PFSK-1 (cell line): ENCODE results near the gene SERHL2.

ENCODE experiments used
- FOXP2 ChIP-seq: optimal IDR thresholded peaks from 2 replicates; pipeline ENCODE3; 2011; ENCODE audit warnings: borderline replicate concordance, control low read depth, inconsistent platforms; ENCODE audit not compliant: insufficient read depth; ENCODE audit errors: extremely low read length, extremely low read depth
- POLR2AphosphoS5 ChIP-seq: IDR thresholded peaks from 2 replicates; pipeline ENCODE4 v1.6.1; 2012; ENCODE audit warnings: low read depth, mild to moderate bottlenecking, control low read depth, low read length, moderate library complexity
- SIN3A ChIP-seq: IDR thresholded peaks from 2 replicates; pipeline ENCODE4 v1.6.1; 2012; ENCODE audit warnings: mild to moderate bottlenecking, low read length, moderate library complexity, borderline replicate concordance; ENCODE audit not compliant: insufficient read depth
- TAF1 ChIP-seq: IDR thresholded peaks from 2 replicates; pipeline ENCODE4 v1.6.1; 2012; ENCODE audit warnings: low read length, control low read depth, borderline replicate concordance; ENCODE audit not compliant: insufficient read depth
- TF ChIP-seq, protein P1 (sequence below), 2 experiments: IDR thresholded peaks; 2 replicates each; pipeline versions ENCODE4 v1.6.1 to v1.8.0; 2011 to 2012; ENCODE audit warnings: low read depth in 2 of 2, low read length in 2 of 2, control low read depth in 1 of 2, inconsistent platforms in 1 of 2, mild to moderate bottlenecking in 1 of 2, moderate library complexity in 1 of 2; ENCODE audit not compliant: insufficient read depth in 1 of 2

SERHL2 gene

DNA sequence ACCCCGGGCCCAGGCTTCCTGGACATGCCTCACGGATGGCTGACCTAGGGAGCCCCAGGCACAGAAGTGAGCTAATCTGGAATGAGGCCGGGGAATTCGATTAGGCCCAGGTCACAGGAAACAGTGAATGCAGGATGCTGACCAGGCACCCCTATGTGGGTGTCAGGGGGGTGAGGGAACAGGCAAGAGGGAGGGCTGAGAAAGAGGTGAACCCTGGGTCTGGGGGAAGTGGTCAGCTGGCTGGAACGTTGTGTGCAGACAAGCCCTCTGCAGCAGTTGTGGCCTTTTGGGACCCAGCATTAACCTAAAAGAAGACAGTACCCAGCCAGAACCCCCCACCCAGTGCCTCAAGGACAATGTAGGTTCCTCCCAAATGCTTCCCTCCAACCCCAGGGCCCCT, 8.1 kb downstream of the SERHL2 start:
- TF ChIP-seq, protein P1, sequence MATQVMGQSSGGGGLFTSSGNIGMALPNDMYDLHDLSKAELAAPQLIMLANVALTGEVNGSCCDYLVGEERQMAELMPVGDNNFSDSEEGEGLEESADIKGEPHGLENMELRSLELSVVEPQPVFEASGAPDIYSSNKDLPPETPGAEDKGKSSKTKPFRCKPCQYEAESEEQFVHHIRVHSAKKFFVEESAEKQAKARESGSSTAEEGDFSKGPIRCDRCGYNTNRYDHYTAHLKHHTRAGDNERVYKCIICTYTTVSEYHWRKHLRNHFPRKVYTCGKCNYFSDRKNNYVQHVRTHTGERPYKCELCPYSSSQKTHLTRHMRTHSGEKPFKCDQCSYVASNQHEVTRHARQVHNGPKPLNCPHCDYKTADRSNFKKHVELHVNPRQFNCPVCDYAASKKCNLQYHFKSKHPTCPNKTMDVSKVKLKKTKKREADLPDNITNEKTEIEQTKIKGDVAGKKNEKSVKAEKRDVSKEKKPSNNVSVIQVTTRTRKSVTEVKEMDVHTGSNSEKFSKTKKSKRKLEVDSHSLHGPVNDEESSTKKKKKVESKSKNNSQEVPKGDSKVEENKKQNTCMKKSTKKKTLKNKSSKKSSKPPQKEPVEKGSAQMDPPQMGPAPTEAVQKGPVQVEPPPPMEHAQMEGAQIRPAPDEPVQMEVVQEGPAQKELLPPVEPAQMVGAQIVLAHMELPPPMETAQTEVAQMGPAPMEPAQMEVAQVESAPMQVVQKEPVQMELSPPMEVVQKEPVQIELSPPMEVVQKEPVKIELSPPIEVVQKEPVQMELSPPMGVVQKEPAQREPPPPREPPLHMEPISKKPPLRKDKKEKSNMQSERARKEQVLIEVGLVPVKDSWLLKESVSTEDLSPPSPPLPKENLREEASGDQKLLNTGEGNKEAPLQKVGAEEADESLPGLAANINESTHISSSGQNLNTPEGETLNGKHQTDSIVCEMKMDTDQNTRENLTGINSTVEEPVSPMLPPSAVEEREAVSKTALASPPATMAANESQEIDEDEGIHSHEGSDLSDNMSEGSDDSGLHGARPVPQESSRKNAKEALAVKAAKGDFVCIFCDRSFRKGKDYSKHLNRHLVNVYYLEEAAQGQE (IDR thresholded peaks at IDR 0.05; ENCODE audit: insufficient read depth in 1 of 2, low read depth in 2 of 2, low read length in 2 of 2): no peak
- TF ChIP-seq SIN3A (no peak), FOXP2 (no peak), TAF1 (no peak), POLR2AphosphoS5 (no peak)

DNA sequence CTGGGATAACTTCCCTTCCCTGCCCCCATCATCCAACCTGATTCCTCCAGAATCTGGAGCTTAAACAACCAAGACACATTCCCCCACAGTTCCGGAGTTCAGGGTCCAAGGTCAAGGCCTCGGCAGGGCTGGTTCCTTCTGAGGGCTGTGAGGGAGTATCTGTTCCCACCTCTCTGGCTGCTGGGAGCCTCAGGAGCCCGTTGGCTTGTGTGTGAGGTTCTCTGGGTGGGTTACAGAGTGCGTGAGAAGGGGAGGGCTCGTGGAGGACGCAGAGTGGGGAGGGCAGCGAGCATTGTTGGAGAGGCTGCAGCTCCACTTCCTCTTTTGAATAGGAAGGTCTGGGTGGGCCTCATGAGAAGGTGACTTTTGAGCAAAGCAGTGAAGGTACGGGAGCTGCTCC, 8.5 kb downstream of the SERHL2 start:
- TF ChIP-seq SIN3A (no peak), FOXP2 (no peak), POLR2AphosphoS5 (no peak), TAF1 (no peak)
- TF ChIP-seq, protein P1 (IDR thresholded peaks at IDR 0.05; ENCODE audit: insufficient read depth in 1 of 2, low read depth in 2 of 2, low read length in 2 of 2): no peak

DNA sequence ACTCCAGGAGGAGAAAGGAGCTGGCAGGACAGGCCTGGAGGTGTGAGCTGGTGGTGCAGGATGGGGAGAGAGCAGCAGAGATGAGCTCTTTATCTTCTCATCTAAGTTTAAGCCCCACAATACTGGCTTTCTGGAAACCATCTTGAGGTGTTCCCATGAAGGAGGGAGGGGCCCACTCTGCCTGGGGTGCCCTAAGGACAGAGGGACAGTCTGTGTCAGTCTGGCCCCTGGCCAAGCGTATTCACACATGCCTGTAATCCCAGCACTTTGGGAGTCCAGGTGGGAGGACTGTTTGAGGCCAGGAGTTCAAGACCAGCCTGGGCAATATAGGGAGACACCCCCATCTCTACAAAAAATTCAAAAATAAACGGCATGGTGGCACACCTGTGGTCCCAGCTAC, 8.9 kb downstream of the SERHL2 start:
- TF ChIP-seq, protein P1 (IDR thresholded peaks at IDR 0.05; ENCODE audit: insufficient read depth in 1 of 2, low read depth in 2 of 2, low read length in 2 of 2): no peak
- TF ChIP-seq TAF1 (no peak), FOXP2 (no peak), SIN3A (no peak), POLR2AphosphoS5 (no peak)

DNA sequence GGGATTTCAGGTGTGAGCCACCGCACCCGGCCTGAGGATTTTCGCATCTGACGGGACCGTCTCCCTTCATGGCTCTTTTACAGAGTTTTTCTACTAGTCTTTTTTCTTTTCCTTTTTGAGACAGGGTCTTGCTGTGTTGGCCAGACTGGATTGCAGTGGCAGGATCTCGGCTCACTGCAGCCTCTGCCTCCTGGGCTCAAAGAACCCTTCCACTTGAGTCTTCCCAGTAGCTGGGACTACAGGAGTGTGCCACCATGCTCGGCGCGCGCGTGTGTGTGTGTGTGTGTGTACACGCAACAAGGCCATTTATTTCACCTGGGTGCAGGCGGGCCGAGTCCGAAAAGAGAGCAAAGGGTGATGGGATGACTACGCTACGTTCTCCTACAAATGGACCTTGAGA, 10.9 kb downstream of the SERHL2 start:
- TF ChIP-seq, protein P1 (IDR thresholded peaks at IDR 0.05; ENCODE audit: insufficient read depth in 1 of 2, low read depth in 2 of 2, low read length in 2 of 2): no peak
- TF ChIP-seq TAF1: no peak
- no peak for TF ChIP-seq POLR2AphosphoS5
- no peak for TF ChIP-seq SIN3A
- TF ChIP-seq FOXP2: no peak

DNA sequence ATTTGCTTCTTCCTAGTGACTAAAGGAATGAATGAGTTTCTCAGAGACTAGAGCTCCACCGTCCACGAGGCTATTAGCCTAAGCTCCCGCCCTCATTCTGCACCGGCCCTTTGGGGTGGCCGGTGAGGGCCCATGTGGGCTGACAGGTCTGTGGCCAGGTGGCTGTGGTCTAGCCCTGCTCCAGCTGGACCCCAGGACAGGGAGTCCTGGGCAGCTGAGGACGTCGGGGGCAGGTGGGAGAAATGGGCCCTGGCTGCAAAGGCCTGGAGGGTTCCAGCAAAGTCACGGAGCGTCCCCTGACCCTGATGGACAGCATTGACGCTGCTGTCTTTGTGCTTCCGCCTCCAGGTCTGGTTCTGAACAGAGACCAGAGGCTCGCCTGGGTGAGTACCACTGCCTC, 12.2 kb downstream of the SERHL2 start:
- TF ChIP-seq POLR2AphosphoS5: no peak
- no peak for TF ChIP-seq TAF1
- TF ChIP-seq SIN3A: no peak
- TF ChIP-seq, protein P1 (IDR thresholded peaks at IDR 0.05; ENCODE audit: insufficient read depth in 1 of 2, low read depth in 2 of 2, low read length in 2 of 2): no peak
- TF ChIP-seq FOXP2: no peak
